ENCODE data around the gene KIAA1671.

DNA sequence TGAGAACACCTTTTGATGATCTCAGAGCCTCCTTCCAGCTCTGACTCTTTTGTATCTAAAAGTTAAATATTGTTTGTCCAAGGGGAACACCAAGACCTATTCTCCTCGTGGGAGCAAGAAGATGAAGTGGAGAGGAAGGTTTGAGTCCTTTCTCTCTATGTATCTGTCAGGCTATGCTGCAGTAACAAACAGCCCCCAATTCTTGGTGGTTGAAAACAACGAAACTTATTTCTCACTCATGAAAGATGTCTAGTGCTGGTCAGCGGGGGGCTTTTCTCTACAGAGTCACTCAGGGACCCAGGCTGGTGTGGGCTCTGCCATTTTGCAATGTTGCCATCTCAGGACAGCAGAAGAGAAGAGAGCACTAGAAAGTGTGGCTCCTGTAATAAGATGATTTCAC lies 260.7 kb downstream of the KIAA1671 start:
- TF ChIP-seq HLTF (IDR thresholded peaks at IDR 0.05) (no peak), NR2C2 (CRISPR knock-in tag; IDR thresholded peaks at IDR 0.05) (no peak), NR2C2 (tag; IDR thresholded peaks at IDR 0.05) (no peak), FOXA3 (CRISPR knock-in tag; conservative IDR thresholded peaks at IDR 0.05 in 1 of 2, IDR thresholded peaks at IDR 0.05 in 1 of 2) (no peak)
- TF ChIP-seq, protein P1, sequence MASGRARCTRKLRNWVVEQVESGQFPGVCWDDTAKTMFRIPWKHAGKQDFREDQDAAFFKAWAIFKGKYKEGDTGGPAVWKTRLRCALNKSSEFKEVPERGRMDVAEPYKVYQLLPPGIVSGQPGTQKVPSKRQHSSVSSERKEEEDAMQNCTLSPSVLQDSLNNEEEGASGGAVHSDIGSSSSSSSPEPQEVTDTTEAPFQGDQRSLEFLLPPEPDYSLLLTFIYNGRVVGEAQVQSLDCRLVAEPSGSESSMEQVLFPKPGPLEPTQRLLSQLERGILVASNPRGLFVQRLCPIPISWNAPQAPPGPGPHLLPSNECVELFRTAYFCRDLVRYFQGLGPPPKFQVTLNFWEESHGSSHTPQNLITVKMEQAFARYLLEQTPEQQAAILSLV (tag; IDR thresholded peaks at IDR 0.05), result no peak
- TF ChIP-seq, protein P2, sequence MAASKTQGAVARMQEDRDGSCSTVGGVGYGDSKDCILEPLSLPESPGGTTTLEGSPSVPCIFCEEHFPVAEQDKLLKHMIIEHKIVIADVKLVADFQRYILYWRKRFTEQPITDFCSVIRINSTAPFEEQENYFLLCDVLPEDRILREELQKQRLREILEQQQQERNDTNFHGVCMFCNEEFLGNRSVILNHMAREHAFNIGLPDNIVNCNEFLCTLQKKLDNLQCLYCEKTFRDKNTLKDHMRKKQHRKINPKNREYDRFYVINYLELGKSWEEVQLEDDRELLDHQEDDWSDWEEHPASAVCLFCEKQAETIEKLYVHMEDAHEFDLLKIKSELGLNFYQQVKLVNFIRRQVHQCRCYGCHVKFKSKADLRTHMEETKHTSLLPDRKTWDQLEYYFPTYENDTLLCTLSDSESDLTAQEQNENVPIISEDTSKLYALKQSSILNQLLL (CRISPR knock-in tag; IDR thresholded peaks at IDR 0.05; ENCODE audit: borderline replicate concordance), result no peak
- TF ChIP-seq, protein P3, sequence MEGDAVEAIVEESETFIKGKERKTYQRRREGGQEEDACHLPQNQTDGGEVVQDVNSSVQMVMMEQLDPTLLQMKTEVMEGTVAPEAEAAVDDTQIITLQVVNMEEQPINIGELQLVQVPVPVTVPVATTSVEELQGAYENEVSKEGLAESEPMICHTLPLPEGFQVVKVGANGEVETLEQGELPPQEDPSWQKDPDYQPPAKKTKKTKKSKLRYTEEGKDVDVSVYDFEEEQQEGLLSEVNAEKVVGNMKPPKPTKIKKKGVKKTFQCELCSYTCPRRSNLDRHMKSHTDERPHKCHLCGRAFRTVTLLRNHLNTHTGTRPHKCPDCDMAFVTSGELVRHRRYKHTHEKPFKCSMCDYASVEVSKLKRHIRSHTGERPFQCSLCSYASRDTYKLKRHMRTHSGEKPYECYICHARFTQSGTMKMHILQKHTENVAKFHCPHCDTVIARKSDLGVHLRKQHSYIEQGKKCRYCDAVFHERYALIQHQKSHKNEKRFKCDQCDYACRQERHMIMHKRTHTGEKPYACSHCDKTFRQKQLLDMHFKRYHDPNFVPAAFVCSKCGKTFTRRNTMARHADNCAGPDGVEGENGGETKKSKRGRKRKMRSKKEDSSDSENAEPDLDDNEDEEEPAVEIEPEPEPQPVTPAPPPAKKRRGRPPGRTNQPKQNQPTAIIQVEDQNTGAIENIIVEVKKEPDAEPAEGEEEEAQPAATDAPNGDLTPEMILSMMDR (IDR thresholded peaks at IDR 0.05 in 2 of 3, conservative IDR thresholded peaks at IDR 0.05 in 1 of 3; ENCODE audit: insufficient read depth in 2 of 3, low read depth in 1 of 3, low read length in 3 of 3), result no peak
